Kidney (tissue), 14 donors: ENCODE measurements around the gene CDKN3. TPM values are rescaled to one million over a fixed set of nuclear protein-coding genes. Genes with fewer than 3 reads are reported as not detected.
"Not testable (repeated sequence)": the region's sequence is repeated elsewhere in the genome, so short reads cannot be mapped to it uniquely, and the experiment has no call there.

Source experiments
- DNase-seq, 5 donors: peaks; one replicate each; pipeline ENCODE4 v3.0.0-alpha.2; 2013 to 2020
- FAIRE-seq: peaks from 2 replicates; lab custom pipeline; 2012; peaks lifted over from hg19 to GRCh38; lab: Jason Lieb, UNC
- H3K27ac ChIP-seq, 2 donors: one replicate each; pipeline ENCODE4 v1.7.0; 2013; ENCODE audit warnings: low read depth in 2 of 2, low read length in 2 of 2, inconsistent platforms in 1 of 2
- H3K27me3 ChIP-seq: one replicate; pipeline ENCODE4 v1.7.1; 2013; ENCODE audit warnings: low read length, inconsistent platforms; ENCODE audit not compliant: control insufficient read depth, insufficient read depth
- H3K36me3 ChIP-seq, 3 donors: one replicate each; pipeline versions ENCODE4 v1.7.0 to v1.7.1; 2013; ENCODE audit warnings: low read length in 3 of 3, control low read depth in 1 of 3, inconsistent platforms in 1 of 3; ENCODE audit not compliant: insufficient read depth in 3 of 3, control insufficient read depth in 2 of 3
- H3K4me1 ChIP-seq, 3 donors: one replicate each; pipeline versions ENCODE4 v1.7.0 to v1.7.1; 2013; ENCODE audit warnings: low read length in 3 of 3, inconsistent platforms in 1 of 3, low read depth in 1 of 3; ENCODE audit not compliant: control insufficient read depth in 2 of 3, insufficient read depth in 2 of 3
- H3K4me3 ChIP-seq, 3 donors: one replicate each; pipeline versions ENCODE4 v1.7.0 to v1.8.1; 2013; ENCODE audit warnings: low read length in 3 of 3, control low read depth in 1 of 3, inconsistent platforms in 1 of 3
- H3K9ac ChIP-seq, 3 donors: one replicate each; pipeline versions ENCODE4 v1.7.0 to v1.7.1; 2013; ENCODE audit warnings: low read length in 3 of 3, control low read depth in 1 of 3, inconsistent platforms in 1 of 3
- H3K9me3 ChIP-seq, 3 donors: one replicate each; pipeline versions ENCODE4 v1.7.0 to v1.7.1; 2013; ENCODE audit warnings: low read length in 3 of 3, control low read depth in 1 of 3, inconsistent platforms in 1 of 3; ENCODE audit not compliant: control insufficient read depth in 2 of 3, insufficient read depth in 1 of 3
- CTCF ChIP-seq: IDR thresholded peaks from 3 replicates; pipeline ENCODE4 v1.5.1; 2012; ENCODE audit warnings: mild to moderate bottlenecking, moderate library complexity, borderline replicate concordance; ENCODE audit not compliant: insufficient read depth; ENCODE audit errors: extremely low read depth
- intact Hi-C: fragments of 100-400 bp; cut with DNase I; formaldehyde crosslinking; loops from one replicate; pipeline ENCODE4 v1.11.1; 2022
- polyA plus RNA-seq: library from polyadenylated mRNA; stranded (reverse); fragments of 350-450 nt; fragmentation: Illumina TruSeq; extraction: RNeasy Lipid Tissue Mini Kit (QIAGEN cat#74804); gene quantifications from one replicate; pipeline ENCODE4 v1.2.3, GENCODE V29; 2014; ENCODE audit warnings: low read depth, low replicate concordance; ENCODE audit not compliant: insufficient read depth
- total RNA-seq: library from RNA; stranded (reverse); fragmentation: NEBNext Ultra II Directional; extraction: Animal tissue kit (Norgen Biotek cat#: 25700); gene quantifications from one replicate; pipeline ENCODE4 v1.2.1, GENCODE V29; 2021
- donor health status: control.
- donor health status: control.
- donor health status: control.
- donor health status: control.
- donor health status: control.
- donor health status: DM: yes; HTN: yes; CAD: no.
- donor health status: Normal renal cell carcinoma (clear cell type).

The CDKN3 gene
- total and polyA plus RNA-seq, 2 donors from 2014 or later: 1.2 to 2.1 TPM

DNA sequence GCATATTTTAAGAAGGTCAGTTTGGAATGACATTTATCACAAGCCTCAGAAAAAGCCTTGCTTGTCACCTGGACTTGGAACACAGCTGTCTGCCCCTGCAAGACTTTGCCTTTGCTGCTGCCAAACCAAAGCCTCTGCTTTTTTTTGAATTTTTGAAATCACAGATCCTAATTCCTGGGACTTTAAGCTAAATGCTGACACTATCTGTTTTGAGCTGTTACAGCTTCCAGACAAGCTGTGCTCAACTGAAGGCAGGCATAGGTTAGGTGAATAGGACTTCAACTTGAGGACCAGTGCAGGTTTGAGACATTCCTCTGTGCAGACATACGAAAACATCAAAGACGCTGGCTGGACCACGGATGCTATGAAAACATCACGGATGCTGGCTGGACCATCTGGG is 11.3 kb upstream of the CDKN3 start:
- Histone ChIP-seq H3K4me3 (no peak overlapping the region), H3K27me3 (no peaks in the 10 kb centered on the region), H3K9me3 (no peaks in the 10 kb centered on the region), H3K4me1 (no peaks in the 10 kb centered on the region), H3K9ac (no peak overlapping the region), H3K27ac (no peak overlapping the region), H3K36me3 (no peaks in the 10 kb centered on the region)
- TF ChIP-seq CTCF: no peak
- DNase-seq: no peak
- FAIRE-seq: no peak
- intact Hi-C loops: no loop called here

- Histone ChIP-seq H3K27me3 (no peaks in the 10 kb centered on the region), H3K4me1 (no peaks in the 10 kb centered on the region), H3K9me3 (no peaks in the 10 kb centered on the region), H3K4me3 (no peak overlapping the region), H3K36me3 (no peaks in the 10 kb centered on the region), H3K27ac (peak overlapping the region in 1 of 2 donors; percentile 28), H3K9ac (no peak overlapping the region)
- no peak for TF ChIP-seq CTCF
- DNase-seq (peak in 1 of 5 donors; percentile 45), FAIRE-seq (no peak)
- intact Hi-C loops: no loop called here
Observed at GRCh38 chr14:54387328-54387727, 9.5 kb upstream of the CDKN3 start.

GRCh38 chr14:54392131-54392859 is 4.5 kb upstream of the CDKN3 start:
- Histone ChIP-seq H3K36me3 (no peaks in the 10 kb centered on the region), H3K27me3 (no peaks in the 10 kb centered on the region), H3K4me3 (no peak overlapping the region), H3K9me3 (no peaks in the 10 kb centered on the region), H3K4me1 (peaks cover 0 to 3% (median 0%) of the 10 kb centered on the region in 3 donors), H3K27ac (no peak overlapping the region), H3K9ac (no peak overlapping the region)
- intact Hi-C loops: no loop called here
- no peak for DNase-seq
- no peak for FAIRE-seq
- no peak for TF ChIP-seq CTCF

DNA sequence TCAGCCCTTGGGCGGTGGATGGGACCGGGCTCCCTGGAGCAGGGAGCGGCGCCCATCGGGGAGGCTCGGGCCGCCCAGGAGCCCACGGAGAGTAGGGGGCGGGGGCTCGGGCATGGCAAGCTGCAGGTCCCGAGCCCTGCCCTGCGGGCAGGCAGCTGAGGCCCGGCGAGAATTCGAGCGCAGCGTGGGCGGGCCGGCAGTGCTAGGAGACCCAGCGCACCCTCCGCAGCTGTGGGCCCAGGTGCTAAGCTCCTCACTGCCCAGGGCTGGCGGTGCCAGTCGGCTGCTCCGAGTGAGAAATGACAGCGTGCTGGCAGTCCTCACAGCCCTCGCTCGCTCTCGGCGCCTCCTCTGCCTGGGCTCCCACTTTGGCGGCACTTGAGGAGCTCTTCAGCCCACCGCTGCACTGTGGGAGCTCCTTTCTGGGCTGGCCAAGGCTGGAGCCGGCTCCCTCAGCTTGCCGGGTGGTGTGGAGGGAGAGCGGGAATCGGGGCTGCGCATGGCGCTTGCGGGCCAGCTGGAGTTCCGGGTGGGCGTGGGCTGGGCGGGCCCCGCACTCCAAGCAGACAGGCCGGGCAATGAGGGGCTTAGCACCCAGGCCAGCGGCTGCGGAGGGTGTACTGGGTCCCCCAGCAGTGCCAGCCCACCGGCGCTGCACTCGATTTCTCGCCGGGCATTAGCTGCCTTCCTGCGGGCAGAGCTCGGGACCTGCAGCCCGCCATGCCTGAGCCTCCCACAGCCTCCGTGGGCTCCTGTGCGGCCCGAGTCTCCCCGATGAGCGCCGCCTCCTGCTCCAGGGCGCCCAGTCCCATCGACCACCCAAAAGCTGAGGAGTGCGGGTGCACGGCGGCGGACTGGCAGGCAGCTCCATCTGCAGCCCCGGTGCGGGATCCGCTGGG is 3.6 kb upstream of the CDKN3 start:
- H3K36me3 ChIP-seq, H3K27me3 ChIP-seq, H3K27ac ChIP-seq, H3K4me3 ChIP-seq, DNase-seq, FAIRE-seq, intact Hi-C loops, H3K4me1 ChIP-seq, H3K9me3 ChIP-seq, H3K9ac ChIP-seq: not testable (repeated sequence)
